K562 (cell line): ENCODE measurements around the gene TPCN1. TPM values are rescaled to one million over a fixed set of nuclear protein-coding genes. Genes with fewer than 3 reads are reported as not detected.

Source experiments
- ARID4B ChIP-seq: sonication (generic); formaldehyde crosslinking; IDR thresholded peaks from 2 replicates; pipeline ENCODE4 v1.8.0; 2022; ENCODE audit warnings: mild to moderate bottlenecking, missing genetic modification reagents
- E2F6 ChIP-seq, 2 experiments: IDR thresholded peaks; 2 replicates each; pipeline ENCODE4 v1.6.1; 2011; ENCODE audit warnings: borderline replicate concordance in 1 of 2, control low read depth in 1 of 2, low read depth in 1 of 2, low read length in 1 of 2, mild to moderate bottlenecking in 1 of 2, mixed read lengths in 1 of 2, moderate library complexity in 1 of 2; ENCODE audit not compliant: insufficient read depth in 1 of 2, insufficient read length in 1 of 2, poor library complexity in 1 of 2, severe bottlenecking in 1 of 2; ENCODE audit errors: extremely low read depth in 1 of 2
- ELF2 ChIP-seq: fragments of 250-450 bp; sonication (Bioruptor Pico); IDR thresholded peaks from 2 replicates; pipeline ENCODE4 v1.5.0; 2021; ENCODE audit warnings: mild to moderate bottlenecking
- GABPB1 ChIP-seq: sonication (generic); formaldehyde crosslinking; IDR thresholded peaks from 2 replicates; pipeline ENCODE4 v1.8.0; 2022; ENCODE audit warnings: mild to moderate bottlenecking, missing genetic modification reagents
- ID3 ChIP-seq, 2 experiments: fragments of 250-450 bp in 1 of 2; fragments of 450-650 bp in 1 of 2; sonication (Bioruptor Pico) in 1 of 2; IDR thresholded peaks; 2 replicates each; pipeline versions ENCODE4 v1.6.1 to v1.8.0; 2016 to 2021; ENCODE audit warnings: mild to moderate bottlenecking in 2 of 2, moderate library complexity in 2 of 2, missing compliant biosample characterization in 1 of 2, missing genetic modification characterization in 1 of 2
- NFIX ChIP-seq: fragments of 250-450 bp; sonication (Bioruptor Pico); IDR thresholded peaks from 2 replicates; pipeline ENCODE4 v1.4.0; 2020; ENCODE audit warnings: low read depth, mild to moderate bottlenecking, moderate library complexity
- NKRF ChIP-seq: fragments of 450-650 bp; IDR thresholded peaks from 2 replicates; pipeline ENCODE4 v1.6.1; 2016; ENCODE audit warnings: borderline replicate concordance
- PHB ChIP-seq: fragments of 250-450 bp; sonication (Bioruptor Pico); IDR thresholded peaks from 2 replicates; pipeline ENCODE4 v1.5.0; 2021
- TCF3 ChIP-seq: sonication (generic); formaldehyde crosslinking; IDR thresholded peaks from 2 replicates; pipeline ENCODE4 v1.4.0; 2020; ENCODE audit warnings: mild to moderate bottlenecking, missing genetic modification reagents
- ZBTB9 ChIP-seq: fragments of 450-650 bp; formaldehyde crosslinking; IDR thresholded peaks from 2 replicates; pipeline ENCODE4 v1.4.0; 2020; ENCODE audit warnings: mild to moderate bottlenecking, moderate library complexity
- ZFPM2 ChIP-seq: fragments of 250-450 bp; sonication (Bioruptor Pico); IDR thresholded peaks from 2 replicates; pipeline ENCODE4 v1.5.1; 2022; ENCODE audit warnings: mild to moderate bottlenecking
- ZNF324 ChIP-seq: fragments of 250-450 bp; sonication (Bioruptor Pico); IDR thresholded peaks from 2 replicates; pipeline ENCODE4 v1.4.0; 2020; ENCODE audit warnings: mild to moderate bottlenecking
- polyA plus RNA-seq, 8 experiments: library from polyadenylated mRNA; depleted of rRNA in 4 of 8; stranded (reverse) in 5 of 8; unstranded in 3 of 8; fragments of >200 nt; fragmentation: Nextera tagmentation in 2 of 8; fragmentation: Illumina TruSeq in 1 of 8; extraction: Ambion mirVana in 2 of 8; extraction: Trizol in 1 of 8; gene quantifications; 2 replicates each; pipeline versions ENCODE4 v1.2.1 to v1.2.3, GENCODE V29; 2011 to 2014; ENCODE audit warnings: inconsistent platforms in 1 of 8, missing spikeins in 1 of 8
- total RNA-seq, 7 experiments: library from RNA; depleted of rRNA in 6 of 7; stranded (reverse); fragments of >200 nt in 6 of 7; fragmentation: Illumina TruSeq in 2 of 7; extraction: Trizol in 2 of 7; gene quantifications; 2 replicates each; pipeline versions ENCODE4 v1.2.1 to v1.2.3, GENCODE V29; 2011 to 2021; ENCODE audit warnings: low replicate concordance in 1 of 7
- TF ChIP-seq, protein P1 (sequence below): fragments of 450-650 bp; IDR thresholded peaks from 2 replicates; pipeline ENCODE4 v1.6.1; 2016; ENCODE audit warnings: antibody characterized with exemption

Gene TPCN1
- total and polyA plus RNA-seq, 9 of the 15 experiments (the other 6 are each of a cell fraction or from before 2014, with no cell fraction given), result 0.80 to 23.8 (median 7.4) TPM

DNA sequence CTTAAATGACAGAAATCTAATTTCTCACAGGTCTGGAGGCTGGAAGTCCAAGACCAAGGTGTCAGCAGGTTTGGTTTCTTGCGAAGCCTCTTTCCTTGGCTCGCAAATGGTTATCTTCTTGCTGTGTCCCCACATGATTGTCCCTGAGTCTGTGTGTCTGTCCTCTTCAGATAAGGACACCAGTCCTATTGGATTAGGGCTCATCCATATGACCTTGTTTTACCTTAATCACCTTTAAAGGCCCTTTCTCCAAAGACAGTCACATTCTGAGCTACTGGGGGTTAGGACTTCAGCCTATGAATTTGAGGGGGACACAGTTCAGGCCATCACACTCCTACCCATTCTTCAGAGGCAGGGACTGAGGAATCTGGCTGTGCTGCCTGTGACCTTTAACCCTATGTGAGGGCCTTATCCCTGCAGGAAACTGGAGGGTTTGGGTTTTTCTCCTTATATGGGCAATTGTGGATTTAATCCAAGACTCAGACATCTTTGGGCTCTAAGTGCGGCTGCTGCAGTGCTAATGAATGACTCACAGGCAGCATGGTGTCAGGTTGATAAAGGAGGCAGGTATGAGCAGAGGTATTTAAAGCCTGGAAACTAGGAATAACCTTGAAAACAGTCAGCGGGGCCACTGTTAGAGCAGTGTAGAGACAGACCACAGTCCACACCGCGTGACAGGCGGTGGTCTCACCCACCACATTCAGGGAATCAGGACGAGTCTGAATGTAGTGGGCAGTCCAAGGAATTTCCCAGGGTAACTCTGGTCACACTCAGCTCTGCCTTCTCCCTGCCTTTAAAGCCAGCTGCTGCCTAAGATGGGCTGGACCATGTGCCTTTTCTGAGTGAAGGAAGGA lies 10.2 kb downstream of the TPCN1 start (continued):
- TF ChIP-seq ARID4B (CRISPR knock-in tag), result no peak
- TF ChIP-seq NFIX (CRISPR knock-in tag), result no peak
- TF ChIP-seq, protein P1, sequence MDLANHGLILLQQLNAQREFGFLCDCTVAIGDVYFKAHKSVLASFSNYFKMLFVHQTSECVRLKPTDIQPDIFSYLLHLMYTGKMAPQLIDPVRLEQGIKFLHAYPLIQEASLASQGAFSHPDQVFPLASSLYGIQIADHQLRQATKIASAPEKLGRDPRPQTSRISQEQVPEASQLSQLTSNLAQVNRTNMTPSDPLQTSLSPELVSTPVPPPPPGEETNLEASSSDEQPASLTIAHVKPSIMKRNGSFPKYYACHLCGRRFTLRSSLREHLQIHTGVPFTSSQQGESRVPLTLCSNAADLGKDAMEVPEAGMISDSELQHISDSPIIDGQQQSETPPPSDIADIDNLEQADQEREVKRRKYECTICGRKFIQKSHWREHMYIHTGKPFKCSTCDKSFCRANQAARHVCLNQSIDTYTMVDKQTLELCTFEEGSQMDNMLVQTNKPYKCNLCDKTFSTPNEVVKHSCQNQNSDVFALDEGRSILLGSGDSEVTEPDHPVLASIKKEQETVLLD, result no peak
- TF ChIP-seq NKRF, result no peak
- TF ChIP-seq ZBTB9, result no peak
- TF ChIP-seq E2F6 (IDR thresholded peaks at IDR 0.05; ENCODE audit: borderline replicate concordance in 1 of 2, extremely low read depth in 1 of 2, insufficient read depth in 1 of 2, insufficient read length in 1 of 2, low read depth in 1 of 2, low read length in 1 of 2, poor library complexity in 1 of 2, severe bottlenecking in 1 of 2), result peak in 1 of 2 experiments; percentile 38
- peak; percentile 47; the same call in 1 of the 2 replicates for TF ChIP-seq GABPB1 (CRISPR knock-in tag)
- TF ChIP-seq PHB (CRISPR knock-in tag), result no peak
- TF ChIP-seq ZNF324, result no peak
- TF ChIP-seq TCF3 (CRISPR knock-in tag), result peak; percentile 82
- TF ChIP-seq ZFPM2 (CRISPR knock-in tag), result no peak
- TF ChIP-seq ID3 (CRISPR knock-in tag; IDR thresholded peaks at IDR 0.05), result no peak
- TF ChIP-seq ID3 (tag; IDR thresholded peaks at IDR 0.05), result peak; percentile 78; the same call in 1 of the 2 replicates
- no peak for TF ChIP-seq ELF2
